ENCODE measurements around the gene SLC34A1.
"Not testable (repeated sequence)": the region's sequence is repeated elsewhere in the genome, so short reads cannot be mapped to it uniquely, and the experiment has no call there.

The SLC34A1 gene

GRCh38 chr5:177369645-177370440, 14.4 kb upstream of the SLC34A1 start:
- no peak for DNase-seq

- peak; percentile 72 for DNase-seq
These were observed 13.6 kb upstream of the SLC34A1 start for GRCh38 chr5:177370488-177371119.

GRCh38 chr5:177371120-177372033, 12.9 kb upstream of the SLC34A1 start:
- DNase-seq, result no peak

- DNase-seq, result no peak
These were observed 12.0 kb upstream of the SLC34A1 start for GRCh38 chr5:177372034-177372896.

- no peak for DNase-seq
These were observed 11.3 kb upstream of the SLC34A1 start for GRCh38 chr5:177372910-177373309.

GRCh38 chr5:177373806-177374205, 10.4 kb upstream of the SLC34A1 start:
- no peak for DNase-seq

GRCh38 chr5:177374211-177374610, 10.0 kb upstream of the SLC34A1 start:
- no peak for DNase-seq

- DNase-seq, result not testable (repeated sequence)
These were observed 8.7 kb upstream of the SLC34A1 start for GRCh38 chr5:177375516-177375915.

- DNase-seq, result no peak
These were observed 8.1 kb upstream of the SLC34A1 start for GRCh38 chr5:177376107-177376506.

- no peak for DNase-seq
These were observed 6.1 kb upstream of the SLC34A1 start for GRCh38 chr5:177377851-177378776.

GRCh38 chr5:177378884-177379883, 5.0 kb upstream of the SLC34A1 start:
- DNase-seq, result no peak

GRCh38 chr5:177380805-177381126, 3.5 kb upstream of the SLC34A1 start:
- DNase-seq, result no peak

GRCh38 chr5:177382423-177383029, 1.7 kb upstream of the SLC34A1 start:
- DNase-seq, result no peak

GRCh38 chr5:177383181-177383580, 1.1 kb upstream of the SLC34A1 start:
- DNase-seq, result no peak

- DNase-seq, result no peak
These were observed 1.5 kb downstream of the SLC34A1 start for GRCh38 chr5:177385720-177386119.

- DNase-seq, result no peak
These were observed 2.3 kb downstream of the SLC34A1 start for GRCh38 chr5:177386542-177386941.

- no peak for DNase-seq
These were observed 3.2 kb downstream of the SLC34A1 start for GRCh38 chr5:177387405-177387804.

GRCh38 chr5:177388521-177389052, 4.4 kb downstream of the SLC34A1 start:
- no peak for DNase-seq

All from NCI-H1436 (cell line).